Measurements from ENCODE around the gene CXCL5. TPM values are rescaled to one million over a fixed set of nuclear protein-coding genes. Genes with fewer than 3 reads are reported as not detected.

CXCL5 gene
- total and polyA plus RNA-seq, 2 of the 13 experiments (the other 11 are each of a cell fraction or from before 2014, with no cell fraction given) = not detected

DNA sequence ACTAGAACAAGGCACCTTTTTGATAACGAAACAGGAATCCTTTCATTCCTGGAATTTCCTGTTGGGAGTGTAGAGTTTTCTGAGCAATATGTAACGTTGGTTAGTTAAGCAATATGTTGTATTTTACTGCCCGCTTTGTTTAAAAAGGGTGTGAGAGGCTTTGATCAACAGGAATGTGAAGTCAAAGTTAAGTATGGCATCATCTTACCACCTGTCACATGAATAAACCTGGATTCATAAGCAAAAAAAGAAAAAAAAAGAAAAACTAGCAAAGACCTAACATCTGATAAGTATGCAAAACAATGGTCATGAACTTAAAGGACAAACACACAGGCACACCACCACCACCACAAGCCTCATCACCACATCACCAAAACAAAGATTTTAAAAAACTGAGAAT is 7.1 kb upstream of the CXCL5 start (continued):
- TF ChIP-seq ZNF124 (CRISPR knock-in tag; IDR thresholded peaks at IDR 0.05) = no peak
- TF ChIP-seq ETV5 (CRISPR knock-in tag; IDR thresholded peaks at IDR 0.05; ENCODE audit: borderline replicate concordance) = peak; percentile 52; the same call in 1 of the 2 replicates
- TF ChIP-seq, protein P1, sequence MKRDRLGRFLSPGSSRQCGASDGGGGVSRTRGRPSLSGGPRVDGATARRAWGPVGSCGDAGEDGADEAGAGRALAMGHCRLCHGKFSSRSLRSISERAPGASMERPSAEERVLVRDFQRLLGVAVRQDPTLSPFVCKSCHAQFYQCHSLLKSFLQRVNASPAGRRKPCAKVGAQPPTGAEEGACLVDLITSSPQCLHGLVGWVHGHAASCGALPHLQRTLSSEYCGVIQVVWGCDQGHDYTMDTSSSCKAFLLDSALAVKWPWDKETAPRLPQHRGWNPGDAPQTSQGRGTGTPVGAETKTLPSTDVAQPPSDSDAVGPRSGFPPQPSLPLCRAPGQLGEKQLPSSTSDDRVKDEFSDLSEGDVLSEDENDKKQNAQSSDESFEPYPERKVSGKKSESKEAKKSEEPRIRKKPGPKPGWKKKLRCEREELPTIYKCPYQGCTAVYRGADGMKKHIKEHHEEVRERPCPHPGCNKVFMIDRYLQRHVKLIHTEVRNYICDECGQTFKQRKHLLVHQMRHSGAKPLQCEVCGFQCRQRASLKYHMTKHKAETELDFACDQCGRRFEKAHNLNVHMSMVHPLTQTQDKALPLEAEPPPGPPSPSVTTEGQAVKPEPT (CRISPR knock-in tag; IDR thresholded peaks at IDR 0.05; ENCODE audit: low read depth) = no peak
- no peak for TF ChIP-seq ZNF564 (CRISPR knock-in tag; IDR thresholded peaks at IDR 0.05)
- TF ChIP-seq IKZF1 (IDR thresholded peaks at IDR 0.05) = no peak
- TF ChIP-seq AGO1 (IDR thresholded peaks at IDR 0.05; ENCODE audit: low read depth, low read length, poor library complexity, severe bottlenecking) = no peak
- no peak for TF ChIP-seq ZMYM2 (CRISPR knock-in tag; IDR thresholded peaks at IDR 0.05)
- TF ChIP-seq, protein P2, sequence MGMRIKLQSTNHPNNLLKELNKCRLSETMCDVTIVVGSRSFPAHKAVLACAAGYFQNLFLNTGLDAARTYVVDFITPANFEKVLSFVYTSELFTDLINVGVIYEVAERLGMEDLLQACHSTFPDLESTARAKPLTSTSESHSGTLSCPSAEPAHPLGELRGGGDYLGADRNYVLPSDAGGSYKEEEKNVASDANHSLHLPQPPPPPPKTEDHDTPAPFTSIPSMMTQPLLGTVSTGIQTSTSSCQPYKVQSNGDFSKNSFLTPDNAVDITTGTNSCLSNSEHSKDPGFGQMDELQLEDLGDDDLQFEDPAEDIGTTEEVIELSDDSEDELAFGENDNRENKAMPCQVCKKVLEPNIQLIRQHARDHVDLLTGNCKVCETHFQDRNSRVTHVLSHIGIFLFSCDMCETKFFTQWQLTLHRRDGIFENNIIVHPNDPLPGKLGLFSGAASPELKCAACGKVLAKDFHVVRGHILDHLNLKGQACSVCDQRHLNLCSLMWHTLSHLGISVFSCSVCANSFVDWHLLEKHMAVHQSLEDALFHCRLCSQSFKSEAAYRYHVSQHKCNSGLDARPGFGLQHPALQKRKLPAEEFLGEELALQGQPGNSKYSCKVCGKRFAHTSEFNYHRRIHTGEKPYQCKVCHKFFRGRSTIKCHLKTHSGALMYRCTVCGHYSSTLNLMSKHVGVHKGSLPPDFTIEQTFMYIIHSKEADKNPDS (CRISPR knock-in tag; IDR thresholded peaks at IDR 0.05) = no peak
- 0 out of 2 replicates have a peak, but pooled peaks have one; percentile 7 for TF ChIP-seq HNF4A (CRISPR knock-in tag; IDR thresholded peaks at IDR 0.05)
- no peak for TF ChIP-seq ZBTB1 (CRISPR knock-in tag; IDR thresholded peaks at IDR 0.05; ENCODE audit: borderline replicate concordance)
- TF ChIP-seq RCOR2 (CRISPR knock-in tag; IDR thresholded peaks at IDR 0.05) = peak; percentile 62; the same call in 1 of the 2 replicates
- TF ChIP-seq, protein P3, sequence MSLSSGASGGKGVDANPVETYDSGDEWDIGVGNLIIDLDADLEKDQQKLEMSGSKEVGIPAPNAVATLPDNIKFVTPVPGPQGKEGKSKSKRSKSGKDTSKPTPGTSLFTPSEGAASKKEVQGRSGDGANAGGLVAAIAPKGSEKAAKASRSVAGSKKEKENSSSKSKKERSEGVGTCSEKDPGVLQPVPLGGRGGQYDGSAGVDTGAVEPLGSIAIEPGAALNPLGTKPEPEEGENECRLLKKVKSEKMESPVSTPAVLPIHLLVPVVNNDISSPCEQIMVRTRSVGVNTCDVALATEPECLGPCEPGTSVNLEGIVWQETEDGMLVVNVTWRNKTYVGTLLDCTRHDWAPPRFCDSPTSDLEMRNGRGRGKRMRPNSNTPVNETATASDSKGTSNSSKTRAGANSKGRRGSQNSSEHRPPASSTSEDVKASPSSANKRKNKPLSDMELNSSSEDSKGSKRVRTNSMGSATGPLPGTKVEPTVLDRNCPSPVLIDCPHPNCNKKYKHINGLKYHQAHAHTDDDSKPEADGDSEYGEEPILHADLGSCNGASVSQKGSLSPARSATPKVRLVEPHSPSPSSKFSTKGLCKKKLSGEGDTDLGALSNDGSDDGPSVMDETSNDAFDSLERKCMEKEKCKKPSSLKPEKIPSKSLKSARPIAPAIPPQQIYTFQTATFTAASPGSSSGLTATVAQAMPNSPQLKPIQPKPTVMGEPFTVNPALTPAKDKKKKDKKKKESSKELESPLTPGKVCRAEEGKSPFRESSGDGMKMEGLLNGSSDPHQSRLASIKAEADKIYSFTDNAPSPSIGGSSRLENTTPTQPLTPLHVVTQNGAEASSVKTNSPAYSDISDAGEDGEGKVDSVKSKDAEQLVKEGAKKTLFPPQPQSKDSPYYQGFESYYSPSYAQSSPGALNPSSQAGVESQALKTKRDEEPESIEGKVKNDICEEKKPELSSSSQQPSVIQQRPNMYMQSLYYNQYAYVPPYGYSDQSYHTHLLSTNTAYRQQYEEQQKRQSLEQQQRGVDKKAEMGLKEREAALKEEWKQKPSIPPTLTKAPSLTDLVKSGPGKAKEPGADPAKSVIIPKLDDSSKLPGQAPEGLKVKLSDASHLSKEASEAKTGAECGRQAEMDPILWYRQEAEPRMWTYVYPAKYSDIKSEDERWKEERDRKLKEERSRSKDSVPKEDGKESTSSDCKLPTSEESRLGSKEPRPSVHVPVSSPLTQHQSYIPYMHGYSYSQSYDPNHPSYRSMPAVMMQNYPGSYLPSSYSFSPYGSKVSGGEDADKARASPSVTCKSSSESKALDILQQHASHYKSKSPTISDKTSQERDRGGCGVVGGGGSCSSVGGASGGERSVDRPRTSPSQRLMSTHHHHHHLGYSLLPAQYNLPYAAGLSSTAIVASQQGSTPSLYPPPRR (CRISPR knock-in tag; IDR thresholded peaks at IDR 0.05; ENCODE audit: borderline replicate concordance) = 0 out of 2 replicates have a peak, but pooled peaks have one; percentile 38
- TF ChIP-seq RFX5 (IDR thresholded peaks at IDR 0.05; ENCODE audit: low read depth, low read length) = no peak
- TF ChIP-seq CEBPG (CRISPR knock-in tag; IDR thresholded peaks at IDR 0.05) = peak; percentile 86
- TF ChIP-seq, protein P4, sequence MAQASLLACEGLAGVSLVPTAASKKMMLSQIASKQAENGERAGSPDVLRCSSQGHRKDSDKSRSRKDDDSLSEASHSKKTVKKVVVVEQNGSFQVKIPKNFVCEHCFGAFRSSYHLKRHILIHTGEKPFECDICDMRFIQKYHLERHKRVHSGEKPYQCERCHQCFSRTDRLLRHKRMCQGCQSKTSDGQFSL (CRISPR knock-in tag; IDR thresholded peaks at IDR 0.05) = no peak
- no peak for TF ChIP-seq REXO4 (CRISPR knock-in tag; IDR thresholded peaks at IDR 0.05; ENCODE audit: borderline replicate concordance)
- TF ChIP-seq, protein P5, sequence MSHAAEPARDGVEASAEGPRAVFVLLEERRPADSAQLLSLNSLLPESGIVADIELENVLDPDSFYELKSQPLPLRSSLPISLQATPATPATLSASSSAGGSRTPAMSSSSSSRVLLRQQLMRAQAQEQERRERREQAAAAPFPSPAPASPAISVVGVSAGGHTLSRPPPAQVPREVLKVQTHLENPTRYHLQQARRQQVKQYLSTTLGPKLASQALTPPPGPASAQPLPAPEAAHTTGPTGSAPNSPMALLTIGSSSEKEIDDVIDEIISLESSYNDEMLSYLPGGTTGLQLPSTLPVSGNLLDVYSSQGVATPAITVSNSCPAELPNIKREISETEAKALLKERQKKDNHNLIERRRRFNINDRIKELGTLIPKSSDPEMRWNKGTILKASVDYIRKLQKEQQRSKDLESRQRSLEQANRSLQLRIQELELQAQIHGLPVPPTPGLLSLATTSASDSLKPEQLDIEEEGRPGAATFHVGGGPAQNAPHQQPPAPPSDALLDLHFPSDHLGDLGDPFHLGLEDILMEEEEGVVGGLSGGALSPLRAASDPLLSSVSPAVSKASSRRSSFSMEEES (CRISPR knock-in tag; IDR thresholded peaks at IDR 0.05) = peak; percentile 82
- no peak for TF ChIP-seq HDAC6 (IDR thresholded peaks at IDR 0.05; ENCODE audit: low read depth, low read length)
- TF ChIP-seq ZNF792 (CRISPR knock-in tag; IDR thresholded peaks at IDR 0.05) = no peak
